Measurements from ENCODE around the gene LMOD1.

The LMOD1 gene

DNA sequence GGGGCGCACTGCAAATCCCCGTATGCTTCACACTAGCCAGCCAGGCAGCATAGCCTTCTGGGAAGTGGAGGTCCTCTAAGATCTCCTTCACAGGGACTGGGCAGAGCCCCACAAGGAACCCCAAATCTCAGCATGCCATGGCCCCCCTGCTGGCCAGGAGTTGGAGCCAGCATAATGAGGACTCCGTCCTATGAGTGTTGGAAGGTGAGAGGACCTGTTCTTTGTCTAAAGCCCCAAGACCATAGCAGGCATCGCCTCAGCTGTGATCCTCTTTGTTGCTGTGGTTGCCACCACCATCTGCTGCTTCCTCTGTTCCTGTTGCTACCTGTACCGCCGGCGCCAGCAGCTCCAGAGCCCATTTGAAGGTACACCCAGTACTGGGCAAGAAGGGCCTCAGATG, 56.1 kb downstream of the LMOD1 start:
- Histone ChIP-seq H3K4me3 (no peak overlapping the region), H3K36me3 (replicated peaks) (no peaks in the 10 kb centered on the region), H3K27me3 (ENCODE audit: low read depth) (peaks cover 12% of the 10 kb centered on the region; the same call in 1 of the 2 replicates), H3K4me1 (no peaks in the 10 kb centered on the region), H3K9me3 (no peaks in the 10 kb centered on the region)
- in situ Hi-C loops (cut with MboI; ENCODE audit: low sequenced_read_pairs) = loop anchor here (5.0 to 10.0 kb wide), 2 partner anchors 82 to 225 kb away; no protein-coding TSS in a partner anchor
- DNase-seq (ENCODE audit: low spot score in 2 of 2) = no peak

DNA sequence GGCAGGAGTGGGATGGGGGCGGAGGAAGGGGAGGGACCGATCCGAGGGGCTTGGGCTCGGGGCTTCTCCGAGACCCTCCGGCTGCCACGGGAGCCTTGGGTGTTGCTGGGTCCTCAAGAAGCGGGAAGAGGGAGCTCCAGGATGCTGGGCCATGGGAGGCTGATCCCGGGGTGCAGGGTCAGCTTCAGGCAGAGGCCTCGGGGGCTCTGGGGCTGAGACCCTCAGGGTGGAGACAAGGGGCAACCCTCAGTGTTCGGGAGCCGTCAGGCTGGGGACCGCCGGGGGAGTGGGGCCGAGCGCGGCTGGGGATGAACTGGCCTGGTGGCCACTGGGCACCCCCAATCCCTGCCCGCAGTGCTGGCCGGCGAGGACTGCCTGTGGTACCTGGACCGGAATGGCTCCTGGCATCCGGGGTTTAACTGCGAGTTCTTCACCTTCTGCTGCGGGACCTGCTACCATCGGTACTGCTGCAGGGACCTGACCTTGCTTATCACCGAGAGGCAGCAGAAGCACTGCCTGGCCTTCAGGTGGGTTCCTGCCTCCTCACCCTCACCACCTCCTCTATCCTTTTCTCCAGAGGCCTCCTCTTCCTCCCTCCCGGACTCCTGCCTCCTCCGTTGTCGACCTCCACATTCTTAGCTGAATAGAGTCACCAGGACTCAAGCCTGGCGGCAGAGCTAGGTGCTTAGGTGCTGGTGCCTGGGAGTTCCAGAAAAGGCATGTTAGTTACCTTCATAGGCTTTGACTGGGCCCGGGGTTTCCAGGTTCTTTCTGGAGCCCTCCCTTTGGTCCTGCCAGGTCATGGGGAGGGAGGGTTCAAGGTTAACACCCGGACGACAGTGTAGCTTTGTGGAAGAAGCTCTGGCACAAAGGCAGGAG, 57.0 kb downstream of the LMOD1 start:
- Histone ChIP-seq H3K4me3 (peak overlapping the region; percentile 11; the same call in 1 of the 2 replicates), H3K9me3 (no peaks in the 10 kb centered on the region), H3K4me1 (no peaks in the 10 kb centered on the region), H3K27me3 (ENCODE audit: low read depth) (peaks cover 12% of the 10 kb centered on the region; the same call in 1 of the 2 replicates), H3K36me3 (replicated peaks) (no peaks in the 10 kb centered on the region)
- DNase-seq (ENCODE audit: low spot score in 2 of 2) = no peak
- in situ Hi-C loops (cut with MboI; ENCODE audit: low sequenced_read_pairs) = no loop called here

DNA sequence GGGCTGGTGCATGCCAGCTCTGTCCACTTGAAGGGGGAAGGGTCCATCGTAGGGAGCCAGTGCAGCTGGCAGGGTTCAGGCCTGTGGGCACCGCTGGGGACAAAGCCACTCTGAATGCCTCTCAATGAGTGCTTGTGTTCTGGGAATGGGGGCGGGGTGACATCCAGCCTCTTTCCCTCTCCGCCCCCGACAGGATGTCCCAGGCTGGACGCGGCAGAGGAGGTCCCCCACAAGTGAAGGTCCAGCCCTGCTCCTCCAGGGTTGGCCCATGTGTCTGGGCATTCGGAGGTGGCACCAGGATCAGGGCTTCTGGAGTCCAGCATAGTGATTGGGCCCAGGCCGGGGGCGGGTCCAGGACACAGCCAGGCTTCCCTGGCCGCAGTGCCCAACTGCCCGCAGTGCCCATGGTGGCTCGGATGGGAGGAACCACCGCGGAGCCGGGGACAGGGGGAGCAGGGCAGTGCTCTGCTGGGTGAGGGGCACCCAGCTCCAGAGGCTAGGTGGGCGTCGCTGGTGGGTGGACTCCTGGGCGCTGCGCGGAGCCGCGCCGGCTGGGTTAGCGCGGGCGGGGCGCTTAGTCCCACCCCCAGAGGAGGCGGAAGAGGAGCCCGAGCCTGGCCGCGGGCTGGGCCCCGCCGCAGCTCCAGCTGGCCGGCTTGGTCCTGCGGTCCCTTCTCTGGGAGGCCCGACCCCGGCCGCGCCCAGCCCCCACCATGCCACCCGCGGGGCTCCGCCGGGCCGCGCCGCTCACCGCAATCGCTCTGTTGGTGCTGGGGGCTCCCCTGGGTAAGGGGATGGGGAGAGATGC, 57.9 kb downstream of the LMOD1 start, which contains the start of gene SHISA4:
SHISA4 (plus strand) TSS at position 617 of the 808 bp plus-strand sequence; CDS start at position 714, 97 bp downstream.
- in situ Hi-C loops (cut with MboI; ENCODE audit: low sequenced_read_pairs) = no loop called here
- peaks cover 12% of the 10 kb centered on the region; the same call in 1 of the 2 replicates for H3K27me3 ChIP-seq (ENCODE audit: low read depth)
- no peaks in the 10 kb centered on the region for H3K4me1 ChIP-seq
- H3K4me3 ChIP-seq = peak within 1 kb of the TSS; percentile 11; the same call in 1 of the 2 replicates
- no peaks in the 10 kb centered on the region for H3K9me3 ChIP-seq
- DNase-seq (ENCODE audit: low spot score in 2 of 2) = peak in 1 of 2 experiments; percentile 29
- H3K36me3 ChIP-seq (replicated peaks) = no peaks in the 10 kb centered on the region

DNA sequence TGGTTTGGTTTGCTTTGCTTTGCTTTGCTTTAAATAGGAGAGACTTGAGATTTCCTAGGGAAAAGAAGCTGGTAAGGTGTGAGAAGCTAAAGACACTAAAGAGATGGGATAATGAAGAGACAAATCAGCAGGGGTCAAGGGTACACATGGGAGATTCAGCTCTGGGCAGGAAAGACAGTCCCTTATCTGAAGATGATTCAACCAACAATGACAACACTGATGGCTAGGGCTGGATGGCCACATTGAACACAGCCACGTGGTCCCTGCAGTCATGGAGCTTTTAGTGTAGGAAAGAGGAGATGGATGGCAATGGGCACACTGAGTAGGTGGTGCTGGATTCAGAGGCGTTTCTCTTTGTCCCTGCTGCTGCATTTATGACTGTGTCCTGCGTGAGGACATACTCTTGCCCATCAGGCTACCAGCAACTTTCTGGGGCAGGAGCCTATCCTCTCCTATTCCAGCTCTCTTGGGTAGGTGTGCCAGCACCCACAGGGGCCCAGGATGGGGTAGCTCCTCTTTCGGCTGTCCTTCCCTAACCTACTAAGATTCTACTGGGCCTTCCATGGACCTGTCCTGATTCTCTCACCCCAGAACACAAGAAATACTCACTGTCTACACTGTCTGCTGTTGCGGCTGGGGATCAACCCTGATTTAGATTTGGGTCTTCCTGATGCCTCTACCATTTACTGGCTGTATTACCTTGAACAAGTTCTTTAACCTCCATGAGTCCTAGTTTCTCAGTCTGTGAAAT, 59.1 kb downstream of the LMOD1 start:
- H3K9me3 ChIP-seq = no peaks in the 10 kb centered on the region
- H3K36me3 ChIP-seq (replicated peaks) = no peaks in the 10 kb centered on the region
- peaks cover 12% of the 10 kb centered on the region; the same call in 1 of the 2 replicates for H3K27me3 ChIP-seq (ENCODE audit: low read depth)
- in situ Hi-C loops (cut with MboI; ENCODE audit: low sequenced_read_pairs) = no loop called here
- no peaks in the 10 kb centered on the region for H3K4me1 ChIP-seq
- H3K4me3 ChIP-seq = no peak overlapping the region
- DNase-seq (ENCODE audit: low spot score in 2 of 2) = no peak

DNA sequence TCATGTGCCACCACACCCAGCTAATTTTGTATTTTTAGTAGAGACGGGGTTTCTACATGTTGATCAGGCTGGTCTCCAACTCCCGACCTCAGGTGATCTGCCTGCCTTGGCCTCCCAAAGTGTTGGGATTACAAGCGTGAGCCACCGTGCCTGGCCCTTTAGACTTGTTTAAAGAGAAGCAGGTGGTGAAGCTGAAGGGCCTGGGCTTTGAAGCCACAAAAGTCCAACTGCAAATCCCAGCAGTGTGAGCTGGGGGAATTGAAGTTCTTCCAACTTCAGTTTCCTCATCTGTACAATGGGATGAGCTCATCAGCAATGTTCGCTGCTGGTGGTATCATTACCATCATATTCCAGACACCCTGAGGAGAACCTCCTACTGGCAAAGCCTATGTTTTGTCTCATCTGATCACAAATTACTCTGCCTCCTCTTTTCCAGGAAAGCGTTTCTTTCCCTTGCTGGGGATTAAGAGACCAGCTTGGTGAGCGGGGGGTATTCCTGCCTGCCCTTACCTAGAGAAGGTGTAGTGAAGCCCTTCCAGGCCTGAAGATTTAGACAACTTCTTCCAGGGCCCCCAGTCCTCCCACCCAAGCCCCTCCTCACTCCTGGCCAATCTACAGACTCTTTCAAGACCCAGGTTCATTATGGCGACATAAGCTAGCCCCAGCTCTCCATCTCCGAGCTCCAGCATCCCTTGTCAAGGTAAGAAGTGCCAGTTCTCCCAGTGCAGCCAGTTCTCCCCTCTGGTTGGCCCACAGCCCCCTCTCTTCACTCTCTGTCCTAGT, 60.1 kb downstream of the LMOD1 start:
- in situ Hi-C loops (cut with MboI; ENCODE audit: low sequenced_read_pairs) = no loop called here
- Histone ChIP-seq H3K36me3 (replicated peaks) (no peaks in the 10 kb centered on the region), H3K27me3 (ENCODE audit: low read depth) (peaks cover 12% of the 10 kb centered on the region; the same call in 1 of the 2 replicates), H3K4me1 (no peaks in the 10 kb centered on the region), H3K4me3 (no peak overlapping the region), H3K9me3 (no peaks in the 10 kb centered on the region)
- DNase-seq (ENCODE audit: low spot score in 2 of 2) = no peak

DNA sequence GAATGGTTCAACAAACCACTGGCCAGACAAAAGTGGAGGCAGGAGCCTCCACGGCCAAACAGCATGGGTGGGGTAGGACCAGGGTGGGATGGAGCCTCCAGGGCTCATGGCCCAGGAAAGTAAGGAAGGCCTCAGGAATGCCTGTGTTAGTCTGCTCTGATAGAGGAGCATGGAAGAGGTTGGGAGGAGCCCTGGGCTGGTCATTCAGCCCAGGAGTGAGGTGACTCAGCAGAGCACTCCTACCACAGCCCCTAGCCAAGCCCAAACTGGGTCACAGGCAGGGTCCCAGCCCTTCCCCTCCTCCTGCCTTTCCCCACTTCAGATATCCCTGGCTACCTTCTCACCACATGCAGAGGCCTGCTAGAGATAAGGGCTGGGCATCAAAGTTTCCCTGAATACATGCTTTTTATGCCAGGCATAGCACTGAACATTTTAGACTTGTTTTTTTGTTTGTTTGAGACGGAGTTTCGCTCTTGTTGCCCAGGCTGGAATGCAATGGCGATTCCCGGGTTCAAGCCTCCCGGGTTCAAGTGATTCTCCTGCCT, 60.7 kb downstream of the LMOD1 start:
- no peaks in the 10 kb centered on the region for H3K9me3 ChIP-seq
- no peak for DNase-seq (ENCODE audit: low spot score in 2 of 2)
- in situ Hi-C loops (cut with MboI; ENCODE audit: low sequenced_read_pairs) = no loop called here

DNA sequence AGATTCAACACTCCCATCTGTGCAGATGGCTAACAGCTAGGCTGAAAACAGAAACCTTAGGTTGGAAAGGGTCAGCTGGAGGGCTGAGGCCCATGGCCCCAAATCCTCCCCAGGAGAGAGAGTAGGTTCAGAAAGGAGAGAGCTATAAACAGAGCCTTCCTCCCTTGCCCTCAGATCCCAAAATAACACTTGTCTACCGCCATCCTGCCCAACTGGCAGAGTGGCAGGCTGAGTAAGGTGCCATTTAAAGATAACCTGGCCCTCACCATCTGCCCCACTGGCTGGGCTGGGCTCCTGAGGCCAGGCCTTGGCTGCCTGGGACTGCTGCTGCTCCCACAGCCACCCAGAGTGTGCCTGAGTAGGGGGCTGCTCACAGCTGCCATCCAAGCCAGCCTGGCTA, 61.9 kb downstream of the LMOD1 start:
- Histone ChIP-seq H3K9me3 (no peaks in the 10 kb centered on the region), H3K4me1 (no peaks in the 10 kb centered on the region), H3K36me3 (replicated peaks) (no peaks in the 10 kb centered on the region), H3K4me3 (no peak overlapping the region), H3K27me3 (ENCODE audit: low read depth) (peaks cover 10% of the 10 kb centered on the region; the same call in 1 of the 2 replicates)
- in situ Hi-C loops (cut with MboI; ENCODE audit: low sequenced_read_pairs) = no loop called here
- DNase-seq (ENCODE audit: low spot score in 2 of 2) = no peak

More for the DNA sequence above, 60.7 kb downstream of the LMOD1 start:
- Histone ChIP-seq H3K4me3 (no peak overlapping the region), H3K36me3 (replicated peaks) (no peaks in the 10 kb centered on the region), H3K4me1 (no peaks in the 10 kb centered on the region), H3K27me3 (ENCODE audit: low read depth) (peaks cover 12% of the 10 kb centered on the region; the same call in 1 of the 2 replicates)

DNA sequence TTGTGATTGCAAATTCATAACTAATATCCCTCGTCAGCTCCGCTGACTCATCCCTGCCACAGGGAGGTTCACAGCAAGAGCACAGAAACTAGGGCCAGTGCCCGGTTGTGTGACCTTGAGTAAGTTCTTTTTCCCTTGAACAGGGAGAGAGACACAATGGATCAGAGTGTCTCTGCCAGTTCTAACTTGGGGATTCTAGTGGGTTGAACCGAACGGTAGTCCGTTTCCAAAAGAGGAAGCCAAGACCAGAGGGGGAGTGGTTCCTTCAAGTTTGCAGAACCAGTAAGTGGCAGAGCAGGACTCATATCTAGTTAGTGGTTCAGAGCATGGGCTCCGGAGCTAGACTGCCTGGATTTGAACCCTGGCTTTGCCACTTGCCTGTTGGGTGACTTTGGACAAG, 62.6 kb downstream of the LMOD1 start:
- in situ Hi-C loops (cut with MboI; ENCODE audit: low sequenced_read_pairs) = no loop called here
- Histone ChIP-seq H3K36me3 (replicated peaks) (peaks cover 3% of the 10 kb centered on the region; the same call in 1 of the 2 replicates), H3K4me1 (no peaks in the 10 kb centered on the region), H3K9me3 (no peaks in the 10 kb centered on the region), H3K4me3 (no peak overlapping the region), H3K27me3 (ENCODE audit: low read depth) (0 out of 2 replicates have a peak, but pooled peaks cover 7% of the 10 kb centered on the region)
- no peak for DNase-seq (ENCODE audit: low spot score in 2 of 2)

DNA sequence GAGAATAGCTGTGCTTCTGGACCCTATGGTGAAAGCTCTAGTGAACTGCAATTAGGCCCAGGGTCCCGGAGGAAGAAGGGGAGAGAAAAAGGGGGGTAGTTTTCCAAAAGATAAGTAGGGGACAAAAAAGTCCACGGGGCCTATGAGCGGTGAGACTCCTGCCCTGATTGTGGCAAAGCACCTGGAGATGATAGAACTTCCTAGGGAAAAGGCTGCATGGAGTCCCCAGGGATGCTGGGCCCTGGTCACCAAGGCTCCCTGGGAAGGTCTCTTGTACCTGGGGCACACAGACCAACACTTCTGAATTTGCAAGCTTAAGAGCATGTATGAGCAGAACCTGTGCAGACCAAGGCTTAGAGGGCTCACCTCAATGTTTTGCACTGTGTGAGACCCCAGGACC, 63.1 kb downstream of the LMOD1 start:
- in situ Hi-C loops (cut with MboI; ENCODE audit: low sequenced_read_pairs) = no loop called here
- no peak overlapping the region for H3K4me3 ChIP-seq

DNA sequence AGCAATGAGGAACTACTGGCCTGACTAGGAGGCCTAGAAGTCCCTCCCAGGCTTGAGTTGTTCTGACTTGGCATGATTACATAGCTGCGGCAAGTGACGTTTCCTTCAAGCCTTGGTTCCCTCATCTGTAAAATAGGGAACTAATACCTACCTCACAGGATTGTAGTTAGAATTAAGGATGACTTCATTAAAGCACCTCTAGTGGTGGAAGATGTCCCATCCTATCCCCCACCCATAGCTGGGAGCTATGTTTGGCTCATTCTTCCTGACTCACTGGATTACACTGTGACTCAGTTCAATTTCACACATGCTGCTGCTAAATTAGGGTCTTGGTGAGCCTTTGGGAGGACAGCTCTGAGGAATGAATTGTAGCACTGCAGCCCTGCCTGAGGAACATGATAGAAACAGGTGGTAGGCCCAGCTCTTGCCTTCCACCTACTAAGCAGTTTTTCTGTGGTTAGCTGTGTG, 63.6 kb downstream of the LMOD1 start:
- Histone ChIP-seq H3K27me3 (ENCODE audit: low read depth) (0 out of 2 replicates have a peak, but pooled peaks cover 4% of the 10 kb centered on the region), H3K36me3 (replicated peaks) (peaks cover 4% of the 10 kb centered on the region; the same call in 1 of the 2 replicates), H3K4me1 (no peaks in the 10 kb centered on the region), H3K4me3 (no peak overlapping the region), H3K9me3 (no peaks in the 10 kb centered on the region)
- in situ Hi-C loops (cut with MboI; ENCODE audit: low sequenced_read_pairs) = no loop called here
- DNase-seq (ENCODE audit: low spot score in 2 of 2) = no peak

More for the DNA sequence above, 63.1 kb downstream of the LMOD1 start:
- H3K4me1 ChIP-seq = no peaks in the 10 kb centered on the region
- peaks cover 4% of the 10 kb centered on the region; the same call in 1 of the 2 replicates for H3K36me3 ChIP-seq (replicated peaks)
- no peaks in the 10 kb centered on the region for H3K9me3 ChIP-seq
- DNase-seq (ENCODE audit: low spot score in 2 of 2) = no peak
- H3K27me3 ChIP-seq (ENCODE audit: low read depth) = 0 out of 2 replicates have a peak, but pooled peaks cover 7% of the 10 kb centered on the region

DNA sequence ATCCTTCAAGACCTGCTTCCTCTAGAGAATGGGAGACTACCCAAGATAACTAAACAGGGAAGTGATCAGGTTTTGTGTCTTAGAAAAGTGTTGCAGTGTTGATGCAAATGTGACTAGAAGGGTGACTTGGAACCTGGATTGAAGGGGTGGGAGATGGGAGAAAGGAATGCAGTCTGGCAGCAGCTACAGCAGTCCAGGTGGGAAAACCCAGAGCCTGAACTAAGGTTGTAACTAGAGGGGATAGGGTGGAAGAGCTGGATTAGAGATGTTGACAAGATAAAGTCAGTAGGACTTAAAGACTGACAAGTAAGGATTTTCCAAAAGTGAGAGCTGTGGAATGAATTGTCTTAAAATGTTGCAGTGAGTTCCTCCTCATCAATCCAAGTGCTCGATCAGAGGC, 64.7 kb downstream of the LMOD1 start:
- in situ Hi-C loops (cut with MboI; ENCODE audit: low sequenced_read_pairs) = no loop called here
- Histone ChIP-seq H3K9me3 (no peaks in the 10 kb centered on the region), H3K4me1 (no peaks in the 10 kb centered on the region), H3K4me3 (no peak overlapping the region), H3K36me3 (replicated peaks) (peaks cover 4% of the 10 kb centered on the region; the same call in 1 of the 2 replicates), H3K27me3 (ENCODE audit: low read depth) (no peaks in the 10 kb centered on the region)
- DNase-seq (ENCODE audit: low spot score in 2 of 2) = no peak

DNA sequence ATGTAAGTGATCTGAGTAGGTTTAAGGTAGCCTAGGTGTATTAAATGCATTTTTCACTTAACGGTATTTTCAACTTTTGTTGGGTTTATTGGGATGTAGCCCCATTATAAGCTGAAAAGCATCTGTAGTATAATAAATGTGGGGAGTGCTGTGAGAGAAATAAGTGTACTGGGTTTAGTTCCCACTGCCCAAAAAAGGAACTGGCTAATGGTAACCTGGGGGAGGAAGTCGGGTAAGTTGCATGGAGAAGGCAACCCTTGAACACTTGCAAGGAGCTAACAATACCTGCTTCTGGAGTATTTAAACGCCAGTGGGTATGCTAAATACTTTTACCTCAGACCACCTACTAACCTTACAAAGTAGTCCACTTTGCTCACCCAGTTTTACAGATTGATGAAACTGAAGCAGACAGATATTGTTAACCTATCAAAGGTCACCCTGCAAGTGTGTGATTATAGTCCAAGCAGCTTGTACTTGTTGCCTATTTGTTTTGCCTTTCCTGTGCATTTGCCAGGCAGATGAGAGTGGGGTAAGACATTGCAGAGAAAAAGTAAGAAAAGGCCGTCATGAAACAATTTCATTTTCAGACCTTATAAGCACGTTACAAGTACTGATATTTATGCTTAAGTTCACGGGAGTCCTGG, 65.3 kb downstream of the LMOD1 start:
- peaks cover 4% of the 10 kb centered on the region; the same call in 1 of the 2 replicates for H3K36me3 ChIP-seq (replicated peaks)
- no peaks in the 10 kb centered on the region for H3K9me3 ChIP-seq
- no peak overlapping the region for H3K4me3 ChIP-seq
- H3K4me1 ChIP-seq = no peaks in the 10 kb centered on the region
- in situ Hi-C loops (cut with MboI; ENCODE audit: low sequenced_read_pairs) = no loop called here
- no peak for DNase-seq (ENCODE audit: low spot score in 2 of 2)
- no peaks in the 10 kb centered on the region for H3K27me3 ChIP-seq (ENCODE audit: low read depth)

Measured in HAP-1 (cell line).